Activated T-helper 17 cell treated with anti-CD3 and anti-CD28 coated beads, Interleukin-2, amount 50 U/mL, for 72 hours (primary cell): ENCODE measurements around the gene RTN4R. TPM values are rescaled to one million over a fixed set of nuclear protein-coding genes. Genes with fewer than 3 reads are reported as not detected.
A peak's percentile ranks its signal among the peaks of the same experiment; 100 is the strongest.
"Not testable (repeated sequence)": the region's sequence is repeated elsewhere in the genome, so short reads cannot be mapped to it uniquely, and the experiment has no call there.

Experiments
- ATAC-seq: fragments of 150-1000 bp; cut with Tn5 transposase; replicated peaks from 2 replicates; pipeline ENCODE4 v1.10.0; 2021; ENCODE audit warnings: mild to moderate bottlenecking, moderate library complexity
- H3K27ac Mint-ChIP-seq: one replicate; pipeline ENCODE4 v1.8.0; 2022; ENCODE audit warnings: mixed read lengths
- H3K27me3 Mint-ChIP-seq: one replicate; pipeline ENCODE4 v1.8.0; 2022; ENCODE audit warnings: mixed read lengths
- H3K36me3 Mint-ChIP-seq: one replicate; pipeline ENCODE4 v1.8.0; 2022; ENCODE audit warnings: low read depth, mild to moderate bottlenecking, mixed read lengths
- H3K4me1 Mint-ChIP-seq: one replicate; pipeline ENCODE4 v1.8.0; 2022; ENCODE audit warnings: mixed read lengths
- H3K4me3 Mint-ChIP-seq: one replicate; pipeline ENCODE4 v1.8.0; 2022; ENCODE audit warnings: mild to moderate bottlenecking, mixed read lengths
- H3K9me3 Mint-ChIP-seq: one replicate; pipeline ENCODE4 v1.8.0; 2022; ENCODE audit warnings: mixed read lengths
- total RNA-seq, 2 donors: library from RNA; stranded (reverse); gene quantifications; one replicate each; pipeline ENCODE4 v1.2.3, GENCODE V29; 2022

RTN4R gene
- total RNA-seq, 2 donors from 2014 or later, result 1.4 to 2.6 TPM

DNA sequence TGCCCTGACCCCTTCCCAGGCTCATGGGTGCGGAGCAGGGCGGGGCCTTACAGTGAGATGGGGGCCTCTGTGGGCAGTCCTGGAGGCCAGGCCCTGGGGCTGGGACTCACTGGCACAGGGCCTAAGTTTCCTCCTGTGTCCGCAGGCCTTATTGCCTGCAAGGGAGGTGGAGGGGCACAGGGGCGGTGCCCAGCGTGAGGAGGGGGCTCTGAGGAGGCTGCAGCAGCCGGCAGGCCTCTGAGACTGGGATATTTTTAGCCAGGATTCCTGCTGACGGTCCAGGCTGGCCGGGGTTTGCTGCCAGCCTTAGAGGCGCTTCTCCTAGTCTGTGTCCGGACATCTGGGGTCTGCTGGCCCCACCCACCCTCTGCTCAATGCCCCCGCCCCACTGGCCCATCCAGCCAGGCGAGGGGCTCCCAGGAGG, 5.7 kb upstream of the RTN4R start:
- Mint-ChIP-seq H3K27me3 (no peaks in the 10 kb centered on the region), H3K4me3 (no peak overlapping the region), H3K4me1 (no peaks in the 10 kb centered on the region), H3K27ac (no peak overlapping the region), H3K9me3 (no peaks in the 10 kb centered on the region), H3K36me3 (no peaks in the 10 kb centered on the region)
- ATAC-seq, result no peak

- Mint-ChIP-seq H3K36me3 (no peaks in the 10 kb centered on the region), H3K4me3 (no peak overlapping the region), H3K27me3 (no peaks in the 10 kb centered on the region), H3K4me1 (no peaks in the 10 kb centered on the region), H3K27ac (no peak overlapping the region), H3K9me3 (no peaks in the 10 kb centered on the region)
- no peak for ATAC-seq
Observed at GRCh38 chr22:20272700-20273099, 4.6 kb upstream of the RTN4R start.

DNA sequence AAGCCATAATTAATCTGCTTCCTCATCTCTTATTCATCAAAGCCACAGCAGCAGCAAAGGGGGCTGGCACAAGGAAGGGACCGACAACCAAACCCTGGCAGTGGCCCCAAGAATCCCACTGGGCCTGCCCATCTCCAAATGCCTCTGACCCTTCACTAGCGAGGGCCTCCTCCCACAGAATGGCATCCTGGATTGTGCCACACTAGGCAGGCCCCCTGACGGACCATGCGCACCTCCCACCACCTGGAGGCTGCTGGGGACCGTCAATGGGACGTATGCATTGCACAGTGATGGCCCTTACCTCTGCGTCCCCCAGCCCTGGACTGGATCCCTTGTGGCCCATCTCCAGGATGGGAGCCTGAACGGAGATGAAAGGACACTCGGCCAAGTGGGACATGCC, 4.1 kb upstream of the RTN4R start:
- H3K4me1 Mint-ChIP-seq, result no peaks in the 10 kb centered on the region
- H3K27me3 Mint-ChIP-seq, result no peaks in the 10 kb centered on the region
- H3K4me3 Mint-ChIP-seq, result no peak overlapping the region
- no peak overlapping the region for H3K27ac Mint-ChIP-seq
- no peaks in the 10 kb centered on the region for H3K36me3 Mint-ChIP-seq
- no peak for ATAC-seq
- H3K9me3 Mint-ChIP-seq, result no peaks in the 10 kb centered on the region

DNA sequence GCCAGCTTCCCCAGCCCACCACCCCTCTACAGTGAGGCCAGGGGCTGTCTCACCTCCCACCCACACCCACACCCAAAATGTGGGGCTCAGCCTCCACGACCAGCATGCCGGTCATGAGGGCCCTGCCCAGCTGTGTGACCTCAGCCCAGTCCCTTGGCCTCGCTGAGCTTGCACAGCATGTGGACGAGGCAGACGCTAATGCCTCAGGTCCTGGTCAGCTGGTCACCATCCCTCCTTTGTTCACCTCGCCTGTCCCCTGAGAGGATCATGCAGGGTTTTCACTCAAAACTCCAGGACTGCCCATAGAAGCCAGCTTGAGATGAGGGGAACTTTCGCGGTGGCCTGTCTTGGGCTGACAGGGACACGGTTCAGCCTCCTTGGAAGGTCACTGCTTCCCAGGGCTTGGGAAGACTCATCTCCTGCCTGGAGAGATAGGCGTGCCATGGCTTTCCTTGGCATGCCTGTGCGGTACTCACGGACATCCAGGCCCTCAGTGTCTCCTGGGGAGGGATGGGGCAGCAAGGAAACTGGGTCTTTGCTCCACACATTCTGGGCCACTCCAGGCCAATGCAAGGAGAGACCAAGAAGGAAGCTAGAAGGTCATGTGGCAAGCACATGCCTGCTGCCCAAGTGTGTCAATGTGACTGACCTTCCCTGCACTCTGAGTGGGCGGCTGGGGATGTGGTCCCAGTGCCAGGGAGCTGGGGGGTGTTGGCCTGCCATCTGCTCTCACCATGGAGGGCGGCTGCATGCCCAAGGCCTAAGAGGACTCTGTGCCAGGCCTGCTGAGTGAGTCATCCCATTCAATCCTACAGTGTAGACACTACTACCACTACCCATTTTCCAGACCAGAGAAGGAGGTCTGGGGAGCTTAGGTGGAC, 3.2 kb upstream of the RTN4R start:
- Mint-ChIP-seq H3K4me1 (no peaks in the 10 kb centered on the region), H3K36me3 (no peaks in the 10 kb centered on the region), H3K9me3 (no peaks in the 10 kb centered on the region), H3K27ac (no peak overlapping the region), H3K27me3 (no peaks in the 10 kb centered on the region), H3K4me3 (no peak overlapping the region)
- ATAC-seq, result no peak

DNA sequence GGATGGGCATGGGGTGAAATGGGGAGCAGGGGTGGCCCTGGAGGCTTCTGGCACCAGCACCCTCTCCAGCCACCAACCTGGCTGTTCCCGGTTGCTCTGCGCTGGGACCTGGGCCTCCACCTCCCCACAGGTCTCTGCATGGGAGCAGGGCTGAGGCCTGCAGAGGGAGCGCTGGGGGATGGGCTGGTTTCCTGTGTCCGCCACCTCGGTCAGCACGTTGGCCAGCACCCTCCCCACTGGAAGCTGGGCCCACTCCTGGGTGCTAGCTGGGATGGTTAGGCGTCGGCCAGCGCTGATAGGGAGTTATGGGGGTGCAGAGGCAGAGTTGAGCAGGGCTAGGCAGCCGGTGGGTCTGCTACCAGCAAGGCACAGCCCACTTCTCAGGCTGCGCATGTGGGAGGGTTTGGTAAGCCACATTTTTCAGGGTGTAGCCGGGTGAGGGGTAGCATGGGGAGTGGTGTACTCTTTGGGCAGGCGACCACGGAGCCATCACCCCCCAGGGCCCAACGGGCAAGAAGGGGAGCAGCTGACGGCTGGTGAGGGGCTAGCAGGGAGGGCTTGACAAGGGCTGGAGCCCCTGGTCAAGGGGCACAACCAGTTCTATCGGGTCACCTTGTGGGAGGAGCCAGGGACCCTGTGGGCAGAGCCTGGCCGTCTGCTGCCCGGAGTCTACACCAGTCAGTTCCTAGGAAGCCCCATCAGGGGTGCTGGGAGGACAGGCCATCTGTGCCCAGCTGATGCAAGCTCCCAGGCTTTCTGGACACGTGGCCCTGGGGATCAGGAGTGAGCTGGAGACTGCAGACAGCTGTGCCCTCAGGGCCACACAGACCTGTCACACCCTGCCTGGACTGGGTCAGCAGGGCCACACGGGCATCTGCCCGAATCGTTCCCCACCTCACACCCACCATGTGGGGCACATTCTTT, 2.3 kb upstream of the RTN4R start:
- ATAC-seq, H3K9me3 Mint-ChIP-seq, H3K4me3 Mint-ChIP-seq, H3K36me3 Mint-ChIP-seq, H3K4me1 Mint-ChIP-seq, H3K27me3 Mint-ChIP-seq, H3K27ac Mint-ChIP-seq: not testable (repeated sequence)

GRCh38 chr22:20269673-20270072, 1.6 kb upstream of the RTN4R start:
- H3K9me3 Mint-ChIP-seq, H3K4me3 Mint-ChIP-seq, H3K27me3 Mint-ChIP-seq, H3K27ac Mint-ChIP-seq, H3K36me3 Mint-ChIP-seq, H3K4me1 Mint-ChIP-seq, ATAC-seq: not testable (repeated sequence)

- not testable (repeated sequence) for H3K36me3 Mint-ChIP-seq
Observed at GRCh38 chr22:20269201-20269600, 1.1 kb upstream of the RTN4R start.

GRCh38 chr22:20267441-20268278, 458 bp downstream of the RTN4R start:
- no peaks in the 10 kb centered on the region for H3K4me1 Mint-ChIP-seq
- no peak overlapping the region for H3K27ac Mint-ChIP-seq
- peak overlapping the region; percentile 21 for H3K4me3 Mint-ChIP-seq
- no peaks in the 10 kb centered on the region for H3K27me3 Mint-ChIP-seq
- H3K36me3 Mint-ChIP-seq, result no peaks in the 10 kb centered on the region
- no peak for ATAC-seq
- H3K9me3 Mint-ChIP-seq, result no peaks in the 10 kb centered on the region

More at GRCh38 chr22:20269201-20269600, 1.1 kb upstream of the RTN4R start:
- H3K27me3 Mint-ChIP-seq, H3K4me1 Mint-ChIP-seq, H3K27ac Mint-ChIP-seq, ATAC-seq, H3K9me3 Mint-ChIP-seq: not testable (repeated sequence)
- peak overlapping the region; percentile 70 for H3K4me3 Mint-ChIP-seq

DNA sequence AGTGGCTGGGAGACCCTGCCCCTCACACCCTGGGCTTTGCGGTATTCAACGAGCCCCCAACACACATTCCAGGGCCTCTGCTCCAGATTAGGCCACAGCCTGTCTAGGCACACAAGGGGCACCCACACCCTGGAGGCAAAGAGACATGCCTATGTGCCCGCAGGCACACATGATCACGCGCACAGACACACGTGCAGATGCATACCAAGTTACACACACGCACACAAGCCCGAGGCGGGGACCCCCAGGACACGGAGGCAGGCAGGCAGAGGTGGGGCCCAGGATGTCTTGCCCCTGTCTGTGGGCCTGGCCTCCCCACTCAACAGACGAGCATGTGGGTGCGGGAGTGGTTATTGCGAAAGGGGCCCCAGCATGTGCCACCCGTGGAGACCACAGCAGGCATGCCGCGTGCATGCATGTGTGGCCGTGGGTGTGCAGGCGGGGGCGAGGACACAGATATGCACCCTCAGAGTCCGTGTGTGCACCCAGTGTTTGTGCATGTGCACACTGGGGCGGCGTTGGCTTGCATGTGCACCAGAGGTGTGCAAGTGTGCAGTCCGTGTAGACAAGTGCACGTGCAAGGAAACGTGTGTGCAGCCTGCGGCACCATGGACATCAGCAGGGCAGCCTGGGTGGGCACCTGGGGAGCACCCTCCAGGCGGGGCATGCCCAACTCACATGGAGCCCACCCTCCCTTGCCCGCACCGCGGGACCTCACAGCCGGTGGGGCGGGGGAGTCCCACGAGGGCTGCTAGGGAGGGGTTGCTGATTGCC, 1.3 kb downstream of the RTN4R start:
- not testable (repeated sequence) for H3K27me3 Mint-ChIP-seq, H3K4me1 Mint-ChIP-seq, ATAC-seq, H3K36me3 Mint-ChIP-seq, H3K9me3 Mint-ChIP-seq, H3K27ac Mint-ChIP-seq
- peak overlapping the region; percentile 21 for H3K4me3 Mint-ChIP-seq

DNA sequence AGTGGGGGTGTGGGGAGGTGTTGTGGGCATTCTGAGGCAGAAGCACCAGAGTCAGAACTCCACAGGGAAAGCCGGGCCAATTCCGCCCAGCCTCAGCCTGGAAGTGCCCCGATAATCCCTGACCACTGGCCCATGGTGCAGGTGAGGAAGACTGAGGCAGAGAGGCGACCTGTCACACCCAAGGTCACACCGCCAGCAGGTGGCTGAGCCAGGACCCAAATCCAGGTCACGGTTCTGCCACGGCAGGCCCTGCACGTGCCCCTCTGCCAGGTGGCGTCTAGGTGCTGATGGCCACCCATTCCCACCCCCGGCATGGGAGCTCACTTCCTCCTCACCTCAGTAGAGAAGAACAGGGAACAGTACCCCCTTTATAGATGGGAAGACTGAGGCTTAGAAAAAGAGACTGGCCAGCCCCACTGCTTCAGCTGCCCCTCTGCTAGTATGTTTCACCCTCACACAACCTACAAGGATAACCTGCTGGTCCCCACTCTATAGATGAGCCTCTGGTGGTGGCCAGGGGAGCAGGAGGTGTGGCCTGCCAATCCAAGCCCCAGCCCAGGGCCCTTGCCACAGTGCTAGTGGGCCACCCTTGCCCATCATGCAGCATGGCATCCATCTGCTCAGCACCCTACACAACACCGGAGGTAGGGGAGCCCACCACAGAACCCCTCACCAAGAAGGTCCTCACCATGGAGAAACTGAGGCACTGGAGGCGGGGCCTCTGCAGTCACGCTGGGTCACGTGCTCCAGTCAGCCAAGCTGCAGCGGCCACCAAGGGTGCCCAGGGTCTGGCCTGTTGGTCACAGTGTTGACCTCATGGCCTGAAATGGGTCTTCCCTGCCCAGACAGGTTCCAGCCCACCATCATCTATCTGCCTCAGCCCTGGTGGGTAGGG, 2.1 kb downstream of the RTN4R start:
- H3K27me3 Mint-ChIP-seq, H3K36me3 Mint-ChIP-seq, H3K27ac Mint-ChIP-seq, H3K9me3 Mint-ChIP-seq, H3K4me1 Mint-ChIP-seq, ATAC-seq: not testable (repeated sequence)
- peak overlapping the region; percentile 21 for H3K4me3 Mint-ChIP-seq

DNA sequence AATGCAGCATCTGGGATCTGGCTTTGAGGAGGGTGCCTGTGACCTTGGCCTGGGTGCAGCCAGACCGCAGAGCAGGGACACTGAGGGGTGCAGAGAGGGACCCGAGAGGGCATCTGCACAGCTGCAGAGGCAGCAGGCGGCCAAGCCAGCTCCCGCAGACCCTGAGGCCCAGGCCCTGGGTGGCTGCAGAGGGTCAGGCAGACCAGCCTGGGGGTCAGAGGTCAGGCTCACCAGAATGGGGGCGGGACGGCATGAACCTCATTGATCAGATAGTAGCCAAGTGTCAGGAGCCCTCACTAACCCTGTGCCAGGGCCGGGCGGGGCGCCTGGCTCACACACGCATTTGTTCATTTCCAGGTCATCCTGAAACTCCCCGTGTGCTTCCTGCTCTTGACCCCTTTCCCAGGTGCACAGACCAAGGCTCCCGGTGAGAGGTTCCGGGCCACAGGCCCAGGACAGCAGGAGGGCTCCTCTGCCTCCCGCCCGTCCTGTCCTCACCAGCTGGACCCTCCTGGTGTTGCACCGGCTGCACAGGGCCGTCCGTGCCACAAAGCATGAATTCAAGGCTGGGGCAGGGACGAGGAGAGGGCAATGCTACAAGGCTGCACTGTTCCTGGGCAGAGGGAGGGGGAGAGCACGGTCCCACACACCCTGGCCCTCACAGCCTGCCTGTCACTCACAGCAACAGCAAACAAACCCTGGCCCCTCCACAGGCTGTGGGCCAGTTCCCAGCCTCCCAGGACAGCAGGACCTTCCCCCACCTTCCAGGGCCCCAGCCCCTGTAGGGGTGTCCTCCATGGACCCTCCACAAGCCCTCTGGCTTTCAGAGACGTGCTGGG, 3.3 kb downstream of the RTN4R start:
- no peak overlapping the region for H3K27ac Mint-ChIP-seq
- no peaks in the 10 kb centered on the region for H3K9me3 Mint-ChIP-seq
- no peak for ATAC-seq
- H3K36me3 Mint-ChIP-seq, result no peaks in the 10 kb centered on the region
- no peaks in the 10 kb centered on the region for H3K4me1 Mint-ChIP-seq
- no peaks in the 10 kb centered on the region for H3K27me3 Mint-ChIP-seq
- H3K4me3 Mint-ChIP-seq, result no peak overlapping the region
